Naive B cell (primary cell): ENCODE results near the gene AKIRIN1. TPM values are rescaled to one million over a fixed set of nuclear protein-coding genes. Genes with fewer than 3 reads are reported as not detected.
"Not testable (repeated sequence)": the region's sequence is repeated elsewhere in the genome, so short reads cannot be mapped to it uniquely, and the experiment has no call there.

Experiments
- ATAC-seq, 2 donors: fragments of 150-1000 bp; cut with Tn5 transposase; 2 replicates each; pipeline ENCODE4 v1.10.0; 2021; ENCODE audit warnings: low read depth in 2 of 2, mild to moderate bottlenecking in 2 of 2, moderate library complexity in 2 of 2
- DNase-seq: peaks from one replicate; pipeline ENCODE4 v3.0.0; 2022
- H3K27ac Mint-ChIP-seq, 6 donors: one replicate each; pipeline ENCODE4 v1.8.0; 2020 to 2022; ENCODE audit warnings: mild to moderate bottlenecking in 6 of 6, mixed read lengths in 6 of 6, moderate library complexity in 5 of 6, inconsistent platforms in 2 of 6
- H3K27me3 Mint-ChIP-seq, 3 donors: one replicate each; pipeline ENCODE4 v1.8.0; 2021 to 2022; ENCODE audit warnings: mixed read lengths in 3 of 3, mild to moderate bottlenecking in 1 of 3
- H3K36me3 Mint-ChIP-seq, 2 donors: one replicate each; pipeline ENCODE4 v1.8.0; 2020 to 2022; ENCODE audit warnings: mixed read lengths in 2 of 2, inconsistent platforms in 1 of 2, mild to moderate bottlenecking in 1 of 2
- H3K4me1 Mint-ChIP-seq, 3 donors: one replicate each; pipeline ENCODE4 v1.8.0; 2020 to 2022; ENCODE audit warnings: mixed read lengths in 3 of 3, inconsistent platforms in 1 of 3, mild to moderate bottlenecking in 1 of 3, moderate library complexity in 1 of 3
- H3K4me3 Mint-ChIP-seq, 8 donors: one replicate each; pipeline ENCODE4 v1.8.0; 2020 to 2022; ENCODE audit warnings: mild to moderate bottlenecking in 8 of 8, mixed read lengths in 8 of 8, moderate library complexity in 8 of 8, inconsistent platforms in 2 of 8
- H3K9me3 Mint-ChIP-seq, 7 donors: one replicate each; pipeline ENCODE4 v1.8.0; 2020 to 2022; ENCODE audit warnings: mixed read lengths in 7 of 7, mild to moderate bottlenecking in 5 of 7, inconsistent platforms in 2 of 7, moderate library complexity in 1 of 7
- polyA plus RNA-seq, 6 donors: library from polyadenylated mRNA; unstranded; fragments of 300-500 nt; fragmentation: Illumina TruSeq; gene quantifications; one replicate each; pipeline ENCODE4 v1.2.3, GENCODE V29; 2021; ENCODE audit warnings: low read depth in 6 of 6

The AKIRIN1 gene
- 10 to 100 TPM; 61.9 to 89.7 (median 76.1) TPM for polyA plus RNA-seq

- peak within 1 kb of the TSS; percentile 77 to 95 (median 86) for H3K27ac Mint-ChIP-seq
- H3K4me1 Mint-ChIP-seq: peaks cover 25 to 41% (median 34%) of the 10 kb centered on the region in 3 donors
- DNase-seq (peak; percentile 98), ATAC-seq (peak; percentile 85 to 86)
- no peaks in the 10 kb centered on the region for H3K36me3 Mint-ChIP-seq
- H3K9me3 Mint-ChIP-seq: no peaks in the 10 kb centered on the region
- peak within 1 kb of the TSS; percentile 67 to 93 (median 88) for H3K4me3 Mint-ChIP-seq
- peaks cover 0 to 7% (median 6%) of the 10 kb centered on the region in 3 donors for H3K27me3 Mint-ChIP-seq
Measured at GRCh38 chr1:38990738-38991637, at the start of gene AKIRIN1. AKIRIN1 (plus strand) TSS chr1:38991276; CDS start chr1:38991381, 105 bp downstream.

- no peak for DNase-seq
- Mint-ChIP-seq H3K4me3 (peak within 1 kb of the TSS in 1 of 8 donors; percentile 35), H3K9me3 (no peaks in the 10 kb centered on the region), H3K4me1 (no peaks in the 10 kb centered on the region), H3K27me3 (peaks cover 10 to 50% (median 31%) of the 10 kb centered on the region in 3 donors), H3K36me3 (no peaks in the 10 kb centered on the region), H3K27ac (peak within 1 kb of the TSS in 1 of 6 donors; percentile 80)
- ATAC-seq: no peak
Measured at GRCh38 chr1:38941527-38942019, 49.5 kb upstream of the AKIRIN1 start, which contains the start of gene RHBDL2. RHBDL2 (minus strand) TSS chr1:38941830; CDS start chr1:38919212, 22,618 bp downstream.

GRCh38 chr1:38942664-38943428 is 48.2 kb upstream of the AKIRIN1 start:
- Mint-ChIP-seq H3K27me3 (peaks cover 10 to 62% (median 41%) of the 10 kb centered on the region in 3 donors), H3K9me3 (peaks cover 0 to 7% (median 2%) of the 10 kb centered on the region in 7 donors), H3K4me1 (no peaks in the 10 kb centered on the region), H3K36me3 (no peaks in the 10 kb centered on the region), H3K27ac (no peak overlapping the region), H3K4me3 (no peak overlapping the region)
- ATAC-seq (no peak), DNase-seq (no peak)

GRCh38 chr1:38944547-38944946 is 46.5 kb upstream of the AKIRIN1 start:
- Mint-ChIP-seq H3K27me3 (peaks cover 10 to 54% (median 47%) of the 10 kb centered on the region in 3 donors), H3K4me1 (no peaks in the 10 kb centered on the region), H3K4me3 (no peak overlapping the region), H3K9me3 (peaks cover 0 to 7% (median 2%) of the 10 kb centered on the region in 7 donors), H3K36me3 (no peaks in the 10 kb centered on the region), H3K27ac (no peak overlapping the region)
- DNase-seq (no peak), ATAC-seq (no peak)

- Mint-ChIP-seq H3K27me3 (peaks cover 3 to 16% (median 12%) of the 10 kb centered on the region in 3 donors), H3K4me3 (no peak overlapping the region), H3K27ac (no peak overlapping the region), H3K36me3 (no peaks in the 10 kb centered on the region), H3K4me1 (no peaks in the 10 kb centered on the region), H3K9me3 (peaks cover 0 to 7% (median 2%) of the 10 kb centered on the region in 7 donors)
- no peak for ATAC-seq
- DNase-seq: no peak
Measured at GRCh38 chr1:38950553-38950952, 40.5 kb upstream of the AKIRIN1 start.

GRCh38 chr1:38953433-38953860 is 37.6 kb upstream of the AKIRIN1 start:
- Mint-ChIP-seq H3K9me3 (peaks cover 0 to 2% (median 0%) of the 10 kb centered on the region in 7 donors), H3K4me3 (no peak overlapping the region), H3K4me1 (no peaks in the 10 kb centered on the region), H3K27ac (peak overlapping the region in 1 of 6 donors; percentile 5), H3K36me3 (no peaks in the 10 kb centered on the region), H3K27me3 (peaks cover 0 to 11% (median 5%) of the 10 kb centered on the region in 3 donors)
- DNase-seq (no peak), ATAC-seq (no peak)

GRCh38 chr1:38958967-38959366 is 32.1 kb upstream of the AKIRIN1 start:
- H3K4me1 Mint-ChIP-seq: no peaks in the 10 kb centered on the region

GRCh38 chr1:38962113-38962512 is 29.0 kb upstream of the AKIRIN1 start:
- Mint-ChIP-seq H3K27ac (peak overlapping the region in 1 of 6 donors; percentile 9), H3K4me1 (no peaks in the 10 kb centered on the region), H3K9me3 (no peaks in the 10 kb centered on the region), H3K27me3 (peaks cover 0 to 16% (median 12%) of the 10 kb centered on the region in 3 donors), H3K36me3 (no peaks in the 10 kb centered on the region), H3K4me3 (no peak overlapping the region)
- ATAC-seq: no peak
- DNase-seq: no peak

More at GRCh38 chr1:38958967-38959366, 32.1 kb upstream of the AKIRIN1 start:
- Mint-ChIP-seq H3K27me3 (peaks cover 0 to 14% (median 12%) of the 10 kb centered on the region in 3 donors), H3K36me3 (no peaks in the 10 kb centered on the region), H3K4me3 (no peak overlapping the region), H3K9me3 (peaks cover 0 to 2% (median 0%) of the 10 kb centered on the region in 7 donors), H3K27ac (no peak overlapping the region)
- no peak for DNase-seq
- ATAC-seq: no peak

GRCh38 chr1:38962560-38962959 is 28.5 kb upstream of the AKIRIN1 start:
- Mint-ChIP-seq H3K9me3 (no peaks in the 10 kb centered on the region), H3K27ac (peak overlapping the region in 1 of 6 donors; percentile 27), H3K27me3 (peaks cover 0 to 12% (median 12%) of the 10 kb centered on the region in 3 donors), H3K4me1 (no peaks in the 10 kb centered on the region), H3K36me3 (no peaks in the 10 kb centered on the region), H3K4me3 (no peak overlapping the region)
- ATAC-seq: no peak
- no peak for DNase-seq

- ATAC-seq (peak; percentile 27 to 40), DNase-seq (no peak)
Measured at GRCh38 chr1:38964140-38964548, 26.9 kb upstream of the AKIRIN1 start.

GRCh38 chr1:38973145-38973544 is 17.9 kb upstream of the AKIRIN1 start:
- not testable (repeated sequence) for H3K4me3 Mint-ChIP-seq, DNase-seq, H3K9me3 Mint-ChIP-seq, H3K4me1 Mint-ChIP-seq, H3K27me3 Mint-ChIP-seq, H3K36me3 Mint-ChIP-seq, ATAC-seq, H3K27ac Mint-ChIP-seq

More at GRCh38 chr1:38964140-38964548, 26.9 kb upstream of the AKIRIN1 start:
- Mint-ChIP-seq H3K36me3 (no peaks in the 10 kb centered on the region), H3K27ac (peak overlapping the region in 1 of 6 donors; percentile 81), H3K27me3 (peaks cover 0 to 12% (median 7%) of the 10 kb centered on the region in 3 donors), H3K4me3 (no peak overlapping the region), H3K9me3 (no peaks in the 10 kb centered on the region), H3K4me1 (no peaks in the 10 kb centered on the region)

GRCh38 chr1:38973659-38974437 is 17.2 kb upstream of the AKIRIN1 start:
- Mint-ChIP-seq H3K36me3 (no peaks in the 10 kb centered on the region), H3K27ac (no peak overlapping the region), H3K4me3 (no peak overlapping the region), H3K27me3 (peaks cover 0 to 5% (median 0%) of the 10 kb centered on the region in 3 donors), H3K9me3 (peaks cover 0 to 13% (median 7%) of the 10 kb centered on the region in 7 donors), H3K4me1 (no peaks in the 10 kb centered on the region)
- no peak for ATAC-seq
- DNase-seq: no peak
